Neuronal stem cell (in vitro differentiated cells): Measurements from ENCODE around the gene ASPM.

ENCODE experiments used
- DNase-seq: peaks from one replicate; pipeline ENCODE4 v3.0.0-alpha.2; 2013; ENCODE audit warnings: low spot score
- H2AFZ ChIP-seq: one replicate; pipeline ENCODE4 v1.6.1; 2013; ENCODE audit warnings: mild to moderate bottlenecking, low read length, inconsistent platforms
- H2AK5ac ChIP-seq: 2 replicates; pipeline ENCODE4 v1.6.1; 2013; ENCODE audit warnings: low read depth, mild to moderate bottlenecking, inconsistent platforms, low read length, moderate library complexity, mixed read lengths
- H2BK120ac ChIP-seq: 2 replicates; pipeline ENCODE4 v1.6.1; 2013; ENCODE audit warnings: low read depth, mild to moderate bottlenecking, inconsistent platforms, low read length, moderate library complexity, mixed read lengths
- H2BK12ac ChIP-seq: one replicate; pipeline ENCODE4 v1.6.1; 2013; ENCODE audit warnings: low read length, inconsistent platforms
- H2BK15ac ChIP-seq: 2 replicates; pipeline ENCODE4 v1.6.1; 2013; ENCODE audit warnings: mild to moderate bottlenecking, low read length, inconsistent platforms, mixed read lengths
- H2BK5ac ChIP-seq: one replicate; pipeline ENCODE4 v1.6.1; 2013; ENCODE audit warnings: inconsistent platforms, mild to moderate bottlenecking, low read length, moderate library complexity
- H3K14ac ChIP-seq: one replicate; pipeline ENCODE4 v1.6.1; 2013; ENCODE audit warnings: low read length, inconsistent platforms
- H3K18ac ChIP-seq: 2 replicates; pipeline ENCODE4 v1.6.1; 2013; ENCODE audit warnings: low read length, inconsistent platforms
- H3K23ac ChIP-seq: 2 replicates; pipeline ENCODE4 v1.6.1; 2013; ENCODE audit warnings: low read depth, mild to moderate bottlenecking, mixed read lengths, low read length, inconsistent platforms; ENCODE audit not compliant: poor library complexity
- H3K27ac ChIP-seq: replicated peaks from 3 replicates; pipeline ENCODE4 v1.5.1; 2013; ENCODE audit warnings: low read length, inconsistent platforms
- H3K27me3 ChIP-seq, 3 experiments: 2 replicates each; pipeline ENCODE4 v1.6.1; 2013; ENCODE audit warnings: low read length in 3 of 3, mild to moderate bottlenecking in 2 of 3, inconsistent platforms in 1 of 3, low read depth in 1 of 3, mixed read lengths in 1 of 3, moderate library complexity in 1 of 3; ENCODE audit not compliant: control insufficient read depth in 3 of 3, insufficient read depth in 3 of 3
- H3K36me3 ChIP-seq, 2 donors: replicated peaks in 1 of 2; 2 replicates each; pipeline ENCODE4 v1.6.1; 2013; ENCODE audit warnings: low read length in 2 of 2; ENCODE audit not compliant: control insufficient read depth in 2 of 2, insufficient read depth in 2 of 2
- H3K4ac ChIP-seq: 2 replicates; pipeline ENCODE4 v1.6.1; 2013; ENCODE audit warnings: inconsistent platforms, mild to moderate bottlenecking, low read length, moderate library complexity
- H3K4me1 ChIP-seq, 2 donors: 1 replicate in 1 of 2; 2 replicates in 1 of 2; pipeline ENCODE4 v1.6.1; 2013; ENCODE audit warnings: low read length in 2 of 2, low read depth in 1 of 2; ENCODE audit not compliant: control insufficient read depth in 2 of 2, insufficient read depth in 1 of 2
- H3K4me2 ChIP-seq: one replicate; pipeline ENCODE4 v1.6.1; 2013; ENCODE audit warnings: mild to moderate bottlenecking, low read length, inconsistent platforms; ENCODE audit not compliant: insufficient read depth, poor library complexity, severe bottlenecking
- H3K4me3 ChIP-seq, 2 donors: 2 replicates each; pipeline ENCODE4 v1.5.1; 2013; ENCODE audit warnings: low read length in 2 of 2, mild to moderate bottlenecking in 2 of 2, inconsistent platforms in 1 of 2, moderate library complexity in 1 of 2
- H3K79me1 ChIP-seq: one replicate; pipeline ENCODE4 v1.6.1; 2013; ENCODE audit warnings: low read depth, mild to moderate bottlenecking, inconsistent platforms, low read length, moderate library complexity
- H3K9ac ChIP-seq: one replicate; pipeline ENCODE4 v1.6.1; 2013; ENCODE audit warnings: mild to moderate bottlenecking, low read depth, low read length, inconsistent platforms; ENCODE audit not compliant: poor library complexity
- H3K9me3 ChIP-seq, 2 donors: replicated peaks in 1 of 2; 2 replicates each; pipeline versions ENCODE3 to v1.6.1; 2013; ENCODE audit warnings: low read length in 2 of 2, mild to moderate bottlenecking in 2 of 2, inconsistent platforms in 1 of 2, low read depth in 1 of 2, mixed read lengths in 1 of 2, moderate library complexity in 1 of 2; ENCODE audit not compliant: control insufficient read depth in 2 of 2, insufficient read depth in 1 of 2
- H4K8ac ChIP-seq: one replicate; pipeline ENCODE4 v1.6.1; 2013; ENCODE audit warnings: low read depth, mild to moderate bottlenecking, inconsistent platforms, low read length, moderate library complexity
- H4K91ac ChIP-seq: one replicate; pipeline ENCODE4 v1.6.1; 2013; ENCODE audit warnings: low read length, low read depth, mild to moderate bottlenecking, inconsistent platforms; ENCODE audit not compliant: poor library complexity
- WGBS, 2 donors: extraction: QIAGEN DNeasy Blood & Tissue Kit; methylation state at CpG; one replicate each; pipeline ENCODE4 v1.1.7; 2013; ENCODE audit warnings: missing lambda C conversion rate in 2 of 2, mixed read lengths in 1 of 2; ENCODE audit not compliant: insufficient read length in 2 of 2, insufficient replicate concordance in 1 of 2; ENCODE audit errors: extremely low coverage in 2 of 2; 5-methylcytosine and 5-hydroxymethylcytosine counted together

ASPM gene

GRCh38 chr1:197159461-197159860 is 13.0 kb upstream of the ASPM start:
- H3K9ac ChIP-seq = no peak overlapping the region
- no peak overlapping the region for H2BK12ac ChIP-seq
- H3K27ac ChIP-seq = no peak overlapping the region
- H3K18ac ChIP-seq = no peak overlapping the region
- H3K23ac ChIP-seq = no peak overlapping the region
- DNase-seq = no peak
- H3K9me3 ChIP-seq = no peaks in the 10 kb centered on the region
- no peak overlapping the region for H3K4me2 ChIP-seq
- H4K8ac ChIP-seq = no peak overlapping the region
- WGBS, 2 donors = no CpG with 5 or more reads among the region's 7 CpGs
- H4K91ac ChIP-seq = no peak overlapping the region
- no peak overlapping the region for H3K14ac ChIP-seq
- no peaks in the 10 kb centered on the region for H3K4me1 ChIP-seq
- H3K36me3 ChIP-seq = peaks cover 3 to 41% of the 10 kb centered on the region in 2 donors
- H2BK15ac ChIP-seq = no peak overlapping the region
- no peaks in the 10 kb centered on the region for H3K27me3 ChIP-seq
- H3K4me3 ChIP-seq = no peak overlapping the region
- H2AFZ ChIP-seq = no peak overlapping the region
- H3K4ac ChIP-seq = no peak overlapping the region
- no peak overlapping the region for H2BK120ac ChIP-seq
- no peaks in the 10 kb centered on the region for H3K79me1 ChIP-seq
- H2BK5ac ChIP-seq = no peak overlapping the region
- no peak overlapping the region for H2AK5ac ChIP-seq

- no peak overlapping the region for H3K4me2 ChIP-seq
- H2AFZ ChIP-seq = no peak overlapping the region
- H4K8ac ChIP-seq = no peak overlapping the region
- DNase-seq = no peak
- H2BK5ac ChIP-seq = no peak overlapping the region
- H3K27ac ChIP-seq = no peak overlapping the region
- no peaks in the 10 kb centered on the region for H3K4me1 ChIP-seq
- H3K18ac ChIP-seq = no peak overlapping the region
- no peak overlapping the region for H3K9ac ChIP-seq
- no peaks in the 10 kb centered on the region for H3K27me3 ChIP-seq
- H3K4me3 ChIP-seq = no peak overlapping the region
- no peaks in the 10 kb centered on the region for H3K79me1 ChIP-seq
- no peak overlapping the region for H4K91ac ChIP-seq
- H2BK120ac ChIP-seq = no peak overlapping the region
- no peaks in the 10 kb centered on the region for H3K9me3 ChIP-seq
- H3K36me3 ChIP-seq = peaks cover 3 to 34% of the 10 kb centered on the region in 2 donors
- H3K23ac ChIP-seq = no peak overlapping the region
- H3K14ac ChIP-seq = no peak overlapping the region
- no peak overlapping the region for H3K4ac ChIP-seq
- H2AK5ac ChIP-seq = no peak overlapping the region
- no peak overlapping the region for H2BK15ac ChIP-seq
- no CpG with 5 or more reads among the region's 1 CpG for WGBS, 2 donors
- no peak overlapping the region for H2BK12ac ChIP-seq
Observed at GRCh38 chr1:197156692-197157091, 10.2 kb upstream of the ASPM start.

GRCh38 chr1:197152662-197153061 is 6.2 kb upstream of the ASPM start:
- Histone ChIP-seq H2AFZ (no peak overlapping the region), H3K4ac (no peak overlapping the region), H3K79me1 (no peaks in the 10 kb centered on the region), H2BK5ac (no peak overlapping the region), H4K91ac (no peak overlapping the region), H3K14ac (no peak overlapping the region), H3K4me2 (no peak overlapping the region), H3K4me3 (no peak overlapping the region), H3K27ac (no peak overlapping the region), H3K23ac (no peak overlapping the region), H2AK5ac (no peak overlapping the region), H2BK12ac (no peak overlapping the region), H3K36me3 (peaks cover 0 to 3% of the 10 kb centered on the region in 2 donors), H3K4me1 (no peaks in the 10 kb centered on the region), H3K9ac (no peak overlapping the region), H2BK120ac (no peak overlapping the region), H3K27me3 (no peaks in the 10 kb centered on the region), H3K9me3 (no peaks in the 10 kb centered on the region), H3K18ac (no peak overlapping the region), H2BK15ac (no peak overlapping the region), H4K8ac (no peak overlapping the region)
- no CpG with 5 or more reads among the region's 4 CpGs for WGBS, 2 donors
- no peak for DNase-seq

- Histone ChIP-seq H2BK15ac (no peak overlapping the region), H3K14ac (no peak overlapping the region), H2BK120ac (no peak overlapping the region), H3K4me1 (no peaks in the 10 kb centered on the region), H2AK5ac (no peak overlapping the region), H3K23ac (no peak overlapping the region), H4K91ac (no peak overlapping the region), H3K79me1 (no peaks in the 10 kb centered on the region), H3K18ac (no peak overlapping the region), H3K27ac (no peak overlapping the region), H3K27me3 (no peaks in the 10 kb centered on the region), H3K4ac (no peak overlapping the region), H3K9ac (no peak overlapping the region), H3K4me3 (no peak overlapping the region), H2BK5ac (no peak overlapping the region), H4K8ac (no peak overlapping the region), H2AFZ (no peak overlapping the region), H3K4me2 (no peak overlapping the region), H2BK12ac (no peak overlapping the region), H3K9me3 (no peaks in the 10 kb centered on the region), H3K36me3 (no peaks in the 10 kb centered on the region)
- no CpG with 5 or more reads among the region's 1 CpG for WGBS, 2 donors
- no peak for DNase-seq
Observed at GRCh38 chr1:197151185-197151584, 4.7 kb upstream of the ASPM start.
